Measurements from ENCODE around the gene DNM3. TPM values are rescaled to one million over a fixed set of nuclear protein-coding genes. Genes with fewer than 3 reads are reported as not detected.
A peak's percentile ranks its signal among the peaks of the same experiment; 100 is the strongest.
"Not testable (repeated sequence)": the region's sequence is repeated elsewhere in the genome, so short reads cannot be mapped to it uniquely, and the experiment has no call there.

The DNM3 gene
- total RNA-seq, 1 donor from 2014 or later: 8.2 TPM

- no peak for DNase-seq
Observed at GRCh38 chr1:172289448-172289847, 448.1 kb downstream of the DNM3 start.

- DNase-seq: no peak
Observed at GRCh38 chr1:172292840-172293239, 451.5 kb downstream of the DNM3 start.

- no peak for DNase-seq
Observed at GRCh38 chr1:172293429-172293828, 452.1 kb downstream of the DNM3 start.

- no peak for DNase-seq
Observed at GRCh38 chr1:172298141-172298540, 456.8 kb downstream of the DNM3 start.

GRCh38 chr1:172298911-172299310 is 457.6 kb downstream of the DNM3 start:
- no peak for DNase-seq

GRCh38 chr1:172299515-172299914 is 458.2 kb downstream of the DNM3 start:
- no peak for DNase-seq

- DNase-seq: not testable (repeated sequence)
Observed at GRCh38 chr1:172307508-172307907, 466.2 kb downstream of the DNM3 start.

- no peak for DNase-seq
Observed at GRCh38 chr1:172308142-172308541, 466.8 kb downstream of the DNM3 start.

GRCh38 chr1:172308577-172308976 is 467.3 kb downstream of the DNM3 start:
- DNase-seq: no peak

GRCh38 chr1:172320733-172321132 is 479.4 kb downstream of the DNM3 start:
- DNase-seq: peak; percentile 71

GRCh38 chr1:172321451-172321850 is 480.2 kb downstream of the DNM3 start:
- DNase-seq: peak; percentile 57

- peak; percentile 94 for DNase-seq
Observed at GRCh38 chr1:172322219-172323061, 481.1 kb downstream of the DNM3 start.

- no peak for DNase-seq
Observed at GRCh38 chr1:172323686-172324085, 482.4 kb downstream of the DNM3 start.

GRCh38 chr1:172324086-172324485 is 482.8 kb downstream of the DNM3 start:
- no peak for DNase-seq

GRCh38 chr1:172324761-172325160 is 483.5 kb downstream of the DNM3 start:
- no peak for DNase-seq

GRCh38 chr1:172325531-172325930 is 484.2 kb downstream of the DNM3 start:
- peak; percentile 65 for DNase-seq

GRCh38 chr1:172326136-172326535 is 484.8 kb downstream of the DNM3 start:
- no peak for DNase-seq

- DNase-seq: no peak
Observed at GRCh38 chr1:172328266-172328665, 487.0 kb downstream of the DNM3 start.

- no peak for DNase-seq
Observed at GRCh38 chr1:172332230-172332629, 490.9 kb downstream of the DNM3 start.

- no peak for DNase-seq
Observed at GRCh38 chr1:172335377-172335776, 494.1 kb downstream of the DNM3 start.

GRCh38 chr1:172338295-172338735 is 497.0 kb downstream of the DNM3 start:
- no peak for DNase-seq

GRCh38 chr1:172339842-172340241 is 498.5 kb downstream of the DNM3 start:
- no peak for DNase-seq

GRCh38 chr1:172340520-172340919 is 499.2 kb downstream of the DNM3 start:
- DNase-seq: no peak

GRCh38 chr1:172341697-172342096 is 500.4 kb downstream of the DNM3 start:
- no peak for DNase-seq

Data from dermis blood vessel endothelial cell (primary cell).